ENCODE measurements around the gene DHX30.
A peak's percentile ranks its signal among the peaks of the same experiment; 100 is the strongest.

Gene DHX30

DNA sequence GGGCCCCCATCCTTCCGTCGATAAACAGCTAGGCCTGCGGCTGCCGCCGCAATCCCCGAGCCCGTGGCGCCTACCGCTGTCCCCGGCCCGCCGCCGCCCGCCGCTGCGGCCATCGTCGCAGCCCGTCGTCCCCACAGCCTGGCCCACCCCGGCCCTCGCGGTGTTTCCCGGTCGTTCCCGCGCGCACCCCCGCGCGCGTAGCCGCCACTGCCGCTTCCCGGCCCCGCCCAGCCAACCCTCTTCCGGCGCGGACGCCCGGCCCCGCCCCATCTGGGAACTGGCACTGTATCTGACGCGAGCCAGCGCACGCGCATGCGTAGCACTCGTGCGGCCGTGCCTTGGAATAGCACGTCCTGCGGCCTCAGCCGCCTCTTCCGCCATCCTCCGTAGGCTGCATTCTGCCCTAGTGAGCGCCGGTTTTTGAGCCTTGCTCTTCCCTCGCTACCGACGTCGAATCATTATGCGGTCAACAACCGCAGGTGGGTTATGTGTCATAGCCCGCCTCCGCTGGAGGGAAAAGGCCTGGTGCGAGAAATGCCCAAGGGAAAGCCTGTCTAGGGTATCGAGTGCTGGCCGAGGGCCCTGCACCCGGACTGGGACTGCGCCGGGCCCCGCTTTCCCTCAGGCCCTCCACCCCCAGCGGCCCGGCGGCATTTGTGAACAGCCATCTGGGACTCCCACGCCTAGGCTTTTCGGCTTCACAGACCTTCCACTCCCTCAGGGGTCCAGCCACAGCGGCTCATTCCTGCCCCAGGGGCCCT is 21.1 kb upstream of the DHX30 start, which contains the start of gene SMARCC1:
Gene SMARCC1, minus strand, starts transcription at position 209 of the 761 bp plus-strand sequence. Its CDS starts 96 bp downstream, at position 113.
- Mint-ChIP-seq H3K4me1 (peaks cover 26% of the 10 kb centered on the region), H3K4me3 (peak within 1 kb of the TSS; percentile 93), H3K27ac (ENCODE audit: low read depth) (peak within 1 kb of the TSS; percentile 96), H3K27me3 (no peaks in the 10 kb centered on the region), H3K36me3 (ENCODE audit: insufficient read depth) (peaks cover 18% of the 10 kb centered on the region), H3K9me3 (no peaks in the 10 kb centered on the region)
- peak; percentile 91 to 95 for DNase-seq (ENCODE audit: low spot score in 2 of 2)
- ATAC-seq (replicated peaks; ENCODE audit: extremely low read depth, poor library complexity, severe bottlenecking), result peak; percentile 90

DNA sequence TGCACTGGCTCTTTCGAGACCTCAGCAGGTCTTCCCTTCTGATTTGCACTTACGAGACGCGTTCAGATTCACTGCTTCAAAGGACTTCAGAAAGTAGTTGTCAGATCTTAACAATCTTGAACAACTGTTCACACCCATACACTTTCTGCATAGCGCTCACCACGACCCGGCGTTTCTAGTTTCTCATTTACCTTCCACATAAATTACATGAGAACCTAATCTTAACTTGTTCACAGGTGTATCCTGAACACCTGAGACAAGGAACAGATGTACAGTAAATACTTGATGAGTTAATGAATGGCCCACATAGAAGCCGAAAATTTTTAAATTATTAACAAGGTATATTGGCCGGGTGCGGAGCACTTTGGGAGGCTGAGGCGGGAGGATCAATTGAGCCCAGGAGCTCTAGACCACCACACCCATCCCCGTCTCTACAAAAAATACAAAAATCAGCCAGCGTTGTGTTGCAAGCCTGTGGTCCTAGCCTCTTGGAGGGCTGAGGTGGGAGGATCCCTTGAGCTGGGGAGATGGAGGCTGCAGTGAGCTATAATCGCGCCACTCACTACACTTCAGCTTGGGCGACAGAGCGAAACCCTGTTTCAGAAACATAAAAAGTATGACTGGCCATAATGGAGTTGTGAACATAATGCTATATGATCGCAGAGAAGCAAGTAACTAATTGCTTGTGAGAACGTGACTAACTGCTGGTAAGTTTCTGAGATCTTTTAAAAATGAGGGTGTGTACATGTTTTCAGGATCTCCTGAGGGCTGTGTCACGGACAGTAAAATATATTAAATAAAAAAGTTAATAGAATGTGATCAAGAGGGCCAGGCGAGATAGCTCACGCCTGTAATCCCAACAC is 20.3 kb upstream of the DHX30 start:
- Mint-ChIP-seq H3K36me3 (ENCODE audit: insufficient read depth) (peaks cover 15% of the 10 kb centered on the region), H3K27ac (ENCODE audit: low read depth) (peak overlapping the region; percentile 96), H3K4me3 (peak overlapping the region; percentile 93), H3K9me3 (no peaks in the 10 kb centered on the region), H3K4me1 (peaks cover 26% of the 10 kb centered on the region), H3K27me3 (no peaks in the 10 kb centered on the region)
- no peak for DNase-seq (ENCODE audit: low spot score in 2 of 2)
- ATAC-seq (replicated peaks; ENCODE audit: extremely low read depth, poor library complexity, severe bottlenecking), result no peak

DNA sequence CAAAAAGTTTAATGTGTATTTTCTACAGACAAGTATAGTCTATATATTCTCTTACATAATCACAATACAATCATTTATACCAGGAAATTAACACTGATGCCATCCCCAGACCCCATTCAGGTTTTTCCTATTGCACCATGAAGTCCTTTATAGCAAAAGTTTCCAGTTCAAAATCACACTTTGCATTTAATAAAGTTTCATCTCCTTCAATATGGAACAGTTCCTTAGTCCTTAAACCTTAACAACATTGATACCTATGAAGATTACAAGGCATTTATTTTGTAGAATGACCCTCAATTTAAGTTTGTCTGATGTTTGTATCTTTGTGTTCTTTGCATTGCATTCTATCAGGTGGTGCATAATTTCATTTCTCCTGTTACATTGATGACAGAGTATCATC is 19.3 kb upstream of the DHX30 start:
- no peak overlapping the region for H3K4me3 Mint-ChIP-seq
- DNase-seq (ENCODE audit: low spot score in 2 of 2) (no peak), ATAC-seq (replicated peaks; ENCODE audit: extremely low read depth, poor library complexity, severe bottlenecking) (no peak)
- H3K36me3 Mint-ChIP-seq (ENCODE audit: insufficient read depth), result peaks cover 15% of the 10 kb centered on the region
- H3K27me3 Mint-ChIP-seq, result no peaks in the 10 kb centered on the region
- peaks cover 26% of the 10 kb centered on the region for H3K4me1 Mint-ChIP-seq
- H3K27ac Mint-ChIP-seq (ENCODE audit: low read depth), result no peak overlapping the region
- no peaks in the 10 kb centered on the region for H3K9me3 Mint-ChIP-seq

DNA sequence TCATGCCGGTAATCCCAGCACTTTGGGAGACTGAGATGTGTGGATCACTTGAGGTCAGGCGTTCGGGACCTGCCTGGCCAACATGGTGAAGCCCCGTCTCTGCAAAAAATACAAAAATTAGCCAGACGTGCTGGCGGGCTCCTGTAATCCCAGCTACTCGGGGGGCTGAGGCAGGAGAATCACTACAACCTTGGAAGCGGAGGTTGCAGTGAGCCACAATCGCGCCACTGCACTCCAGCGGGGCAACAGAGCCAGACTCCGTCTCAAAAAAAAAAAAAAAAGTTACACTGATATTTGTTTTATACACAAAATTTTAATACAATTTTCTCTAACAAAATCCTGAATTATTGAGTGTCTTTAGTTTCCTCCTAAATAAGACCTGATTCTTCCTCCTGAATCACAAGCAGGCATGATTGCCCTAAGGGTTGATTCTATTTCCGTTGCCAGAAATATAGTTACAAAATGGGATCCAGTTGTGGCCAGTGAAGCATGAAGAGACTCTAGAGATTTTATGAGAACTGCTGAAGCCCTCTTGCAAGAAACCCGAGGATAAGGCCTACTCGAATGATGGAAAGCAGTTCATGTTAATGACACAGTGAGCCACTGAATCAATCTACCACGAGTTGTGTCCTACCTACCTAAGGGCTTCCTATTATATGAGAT is 11.6 kb upstream of the DHX30 start:
- H3K27ac Mint-ChIP-seq (ENCODE audit: low read depth), result no peak overlapping the region
- no peaks in the 10 kb centered on the region for H3K4me1 Mint-ChIP-seq
- H3K27me3 Mint-ChIP-seq, result no peaks in the 10 kb centered on the region
- no peak for ATAC-seq (replicated peaks; ENCODE audit: extremely low read depth, poor library complexity, severe bottlenecking)
- H3K4me3 Mint-ChIP-seq, result no peak overlapping the region
- DNase-seq (ENCODE audit: low spot score in 2 of 2), result no peak
- peaks cover 4% of the 10 kb centered on the region for H3K36me3 Mint-ChIP-seq (ENCODE audit: insufficient read depth)
- no peaks in the 10 kb centered on the region for H3K9me3 Mint-ChIP-seq

DNA sequence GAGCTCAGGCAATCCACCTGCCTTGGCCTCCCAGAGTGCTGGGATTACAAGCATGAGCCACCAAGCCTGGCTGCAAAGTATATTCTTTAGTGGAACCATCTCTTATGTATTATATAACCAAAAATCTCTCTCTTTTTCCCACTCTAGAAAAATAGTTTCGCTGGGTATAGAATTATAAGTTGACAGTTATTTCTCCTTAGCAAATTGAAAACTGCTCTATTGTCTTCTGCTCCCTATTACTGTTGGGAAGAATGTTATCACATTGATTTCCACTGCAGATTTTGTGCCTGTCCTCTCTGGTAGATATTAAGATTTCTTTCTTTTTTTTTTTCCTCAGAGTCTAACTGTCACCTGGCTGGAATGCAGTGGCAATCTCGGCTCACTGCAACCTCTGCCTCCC is 10.2 kb upstream of the DHX30 start:
- no peaks in the 10 kb centered on the region for H3K9me3 Mint-ChIP-seq
- H3K36me3 Mint-ChIP-seq (ENCODE audit: insufficient read depth), result peaks cover 4% of the 10 kb centered on the region
- no peaks in the 10 kb centered on the region for H3K4me1 Mint-ChIP-seq
- DNase-seq (ENCODE audit: low spot score in 2 of 2) (no peak), ATAC-seq (replicated peaks; ENCODE audit: extremely low read depth, poor library complexity, severe bottlenecking) (no peak)
- H3K4me3 Mint-ChIP-seq, result no peak overlapping the region
- H3K27ac Mint-ChIP-seq (ENCODE audit: low read depth), result no peak overlapping the region
- no peaks in the 10 kb centered on the region for H3K27me3 Mint-ChIP-seq

DNA sequence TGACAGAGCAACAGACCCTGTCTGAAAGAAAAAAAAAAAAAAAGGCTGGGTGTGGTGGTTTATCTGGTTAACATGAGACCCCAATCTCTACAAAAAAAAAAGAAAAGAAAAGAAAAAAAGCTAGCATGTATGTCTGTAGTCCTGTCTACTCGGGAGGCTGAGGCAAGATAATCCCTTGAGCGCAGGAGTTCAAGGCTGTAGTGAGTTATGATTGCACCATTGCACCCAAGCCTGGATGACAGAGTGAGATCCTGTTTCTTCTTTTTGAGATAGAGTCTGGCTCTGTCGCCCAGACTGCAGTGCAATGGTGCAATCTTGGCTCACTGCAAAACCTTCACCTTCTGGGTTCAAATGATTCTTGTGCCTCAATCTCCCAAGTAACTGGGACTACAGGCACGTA is 8.4 kb upstream of the DHX30 start:
- Mint-ChIP-seq H3K9me3 (no peaks in the 10 kb centered on the region), H3K4me3 (no peak overlapping the region), H3K27ac (ENCODE audit: low read depth) (no peak overlapping the region), H3K27me3 (no peaks in the 10 kb centered on the region), H3K36me3 (ENCODE audit: insufficient read depth) (no peaks in the 10 kb centered on the region), H3K4me1 (no peaks in the 10 kb centered on the region)
- DNase-seq (ENCODE audit: low spot score in 2 of 2) (no peak), ATAC-seq (replicated peaks; ENCODE audit: extremely low read depth, poor library complexity, severe bottlenecking) (no peak)

DNA sequence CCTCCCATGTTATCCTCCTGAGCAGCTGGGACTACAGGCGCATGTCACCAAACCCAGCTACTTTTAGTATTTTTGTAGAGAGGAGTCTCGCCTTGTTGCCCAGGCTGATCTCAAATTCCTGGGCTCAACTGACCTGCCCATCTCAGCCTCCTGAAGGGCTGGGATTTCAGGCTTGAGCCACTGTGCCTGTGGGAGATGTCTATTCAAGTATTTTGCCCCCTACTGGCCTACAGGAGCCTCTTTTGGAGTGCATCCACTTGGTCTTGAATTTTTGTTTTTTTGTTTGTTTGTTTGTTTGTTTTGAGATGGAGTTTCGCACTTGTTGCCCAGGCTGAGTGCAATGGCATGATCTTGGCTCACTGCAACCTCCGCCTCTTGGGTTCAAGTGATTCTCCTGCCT is 3.2 kb upstream of the DHX30 start:
- H3K4me1 Mint-ChIP-seq, result peaks cover 10% of the 10 kb centered on the region
- DNase-seq (ENCODE audit: low spot score in 2 of 2) (no peak), ATAC-seq (replicated peaks; ENCODE audit: extremely low read depth, poor library complexity, severe bottlenecking) (no peak)
- no peaks in the 10 kb centered on the region for H3K9me3 Mint-ChIP-seq
- H3K27ac Mint-ChIP-seq (ENCODE audit: low read depth), result no peak overlapping the region
- peaks cover 3% of the 10 kb centered on the region for H3K36me3 Mint-ChIP-seq (ENCODE audit: insufficient read depth)
- H3K4me3 Mint-ChIP-seq, result no peak overlapping the region
- no peaks in the 10 kb centered on the region for H3K27me3 Mint-ChIP-seq

DNA sequence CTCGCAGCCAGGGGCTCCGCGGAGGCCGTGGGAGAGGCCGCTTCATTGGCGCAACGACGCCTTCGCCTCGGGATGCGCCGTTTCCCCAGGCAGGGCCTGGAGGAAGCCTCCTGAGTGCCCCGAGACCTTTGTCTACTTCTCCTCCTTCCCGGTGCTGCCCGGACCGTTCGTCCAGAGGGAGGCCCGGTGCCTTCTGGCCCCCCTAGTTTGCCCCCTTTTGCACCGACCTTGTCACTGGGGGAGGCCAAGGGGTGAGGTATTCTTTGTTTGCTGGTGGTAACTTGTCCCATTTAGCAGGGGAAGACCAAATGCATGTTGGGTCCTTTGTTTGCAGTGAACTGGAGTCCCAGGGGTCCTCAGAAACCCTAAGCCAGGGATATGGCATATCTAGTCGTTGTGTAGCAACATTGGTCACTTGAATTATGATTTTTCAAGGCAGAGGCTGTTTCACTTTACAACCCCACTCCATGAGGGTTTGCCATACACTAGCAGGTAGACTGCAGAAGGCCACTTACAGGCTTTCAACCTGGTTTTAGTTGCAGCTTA is 615 bp downstream of the DHX30 start:
- Mint-ChIP-seq H3K27ac (ENCODE audit: low read depth) (peak overlapping the region; percentile 93), H3K9me3 (no peaks in the 10 kb centered on the region), H3K27me3 (no peaks in the 10 kb centered on the region), H3K36me3 (ENCODE audit: insufficient read depth) (peaks cover 16% of the 10 kb centered on the region), H3K4me3 (peak overlapping the region; percentile 92), H3K4me1 (peaks cover 10% of the 10 kb centered on the region)
- no peak for ATAC-seq (replicated peaks; ENCODE audit: extremely low read depth, poor library complexity, severe bottlenecking)
- no peak for DNase-seq (ENCODE audit: low spot score in 2 of 2)

DNA sequence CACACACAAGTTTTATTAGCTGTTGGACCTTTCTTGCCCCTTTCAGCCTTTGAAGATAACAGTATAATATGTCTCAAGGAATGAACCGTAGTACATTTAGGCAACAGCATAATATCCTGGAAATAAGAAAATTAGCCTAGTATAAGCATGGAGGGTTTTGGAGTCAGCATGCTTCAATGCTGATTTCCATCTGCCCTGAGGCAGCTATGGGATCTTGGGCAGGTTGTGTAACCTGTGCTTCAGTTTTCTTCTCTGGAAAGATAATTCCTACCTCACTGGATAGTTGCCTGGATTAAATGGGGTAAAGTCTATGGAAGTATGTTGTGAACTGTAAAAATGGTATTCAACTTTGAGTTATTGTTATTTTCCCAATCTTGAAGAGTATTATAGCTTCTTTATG is 1.6 kb downstream of the DHX30 start:
- DNase-seq (ENCODE audit: low spot score in 2 of 2) (no peak), ATAC-seq (replicated peaks; ENCODE audit: extremely low read depth, poor library complexity, severe bottlenecking) (no peak)
- Mint-ChIP-seq H3K27ac (ENCODE audit: low read depth) (no peak overlapping the region), H3K36me3 (ENCODE audit: insufficient read depth) (peaks cover 24% of the 10 kb centered on the region), H3K27me3 (no peaks in the 10 kb centered on the region), H3K4me3 (peak overlapping the region; percentile 92), H3K4me1 (peaks cover 10% of the 10 kb centered on the region), H3K9me3 (no peaks in the 10 kb centered on the region)

DNA sequence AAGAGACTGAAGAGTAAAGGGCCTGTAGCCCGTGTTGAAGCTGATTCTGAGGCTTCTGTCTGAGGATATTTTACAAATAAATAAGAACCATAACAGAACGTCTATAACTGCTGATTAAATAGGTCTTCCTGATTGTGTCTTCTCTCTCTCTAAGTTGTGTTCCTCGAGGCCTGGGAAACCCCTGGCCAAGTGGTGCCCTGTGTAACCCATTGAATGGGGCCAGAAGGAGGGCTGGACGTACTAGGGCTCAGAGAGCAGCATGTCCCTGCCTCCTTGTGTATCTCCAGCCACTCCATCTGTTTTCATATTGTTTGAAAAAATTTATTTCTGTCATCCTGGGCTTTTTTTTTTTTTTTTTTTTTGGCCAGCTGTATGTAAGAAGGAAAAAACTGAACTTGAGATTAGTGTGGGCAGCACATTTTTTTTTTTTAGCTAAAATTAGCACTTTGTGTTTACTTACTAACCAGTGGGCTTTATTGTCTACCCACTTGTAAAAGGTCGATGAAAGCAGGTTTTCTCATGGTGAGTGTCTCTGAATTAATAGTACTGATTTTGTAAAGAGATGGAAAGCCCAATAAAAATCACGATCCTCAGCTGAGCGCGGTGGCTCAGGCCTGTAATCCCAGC is 10.7 kb downstream of the DHX30 start:
- no peaks in the 10 kb centered on the region for H3K9me3 Mint-ChIP-seq
- no peak overlapping the region for H3K27ac Mint-ChIP-seq (ENCODE audit: low read depth)
- peaks cover 54% of the 10 kb centered on the region for H3K36me3 Mint-ChIP-seq (ENCODE audit: insufficient read depth)
- DNase-seq (ENCODE audit: low spot score in 2 of 2), result no peak
- no peak for ATAC-seq (replicated peaks; ENCODE audit: extremely low read depth, poor library complexity, severe bottlenecking)
- no peaks in the 10 kb centered on the region for H3K27me3 Mint-ChIP-seq
- no peaks in the 10 kb centered on the region for H3K4me1 Mint-ChIP-seq
- H3K4me3 Mint-ChIP-seq, result no peak overlapping the region

DNA sequence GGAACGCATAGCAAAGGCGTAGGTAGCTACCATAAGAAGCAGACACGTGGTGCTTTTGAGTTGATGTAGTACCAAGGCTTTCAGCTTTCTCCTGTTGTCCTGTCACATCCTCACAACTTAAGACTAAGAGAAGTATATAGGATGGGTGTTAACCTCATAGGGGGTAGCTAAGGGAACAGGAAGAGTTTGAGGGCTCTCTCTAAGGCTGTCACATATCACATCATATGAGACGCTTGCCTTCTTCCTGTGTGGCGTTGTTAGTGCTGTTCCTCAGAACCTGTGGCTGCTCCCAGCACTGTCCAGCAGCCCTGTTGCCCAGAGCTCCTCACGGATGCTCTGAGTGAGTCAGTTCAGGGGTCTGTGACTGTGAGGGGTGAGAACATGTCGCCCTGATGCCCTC is 14.7 kb downstream of the DHX30 start:
- ATAC-seq (replicated peaks; ENCODE audit: extremely low read depth, poor library complexity, severe bottlenecking) (no peak), DNase-seq (ENCODE audit: low spot score in 2 of 2) (no peak)
- Mint-ChIP-seq H3K27ac (ENCODE audit: low read depth) (no peak overlapping the region), H3K27me3 (no peaks in the 10 kb centered on the region), H3K9me3 (no peaks in the 10 kb centered on the region), H3K4me1 (no peaks in the 10 kb centered on the region), H3K36me3 (ENCODE audit: insufficient read depth) (peaks cover 28% of the 10 kb centered on the region), H3K4me3 (no peak overlapping the region)
